Right atrium auricular region (tissue), 2 donors: ENCODE measurements around the gene CPHXL. TPM values are rescaled to one million over a fixed set of nuclear protein-coding genes. Genes with fewer than 3 reads are reported as not detected.

Experiments
- DNase-seq: peaks from one replicate; pipeline ENCODE4 v3.0.0-alpha.2; 2019; ENCODE audit warnings: low spot score
- H3K27ac ChIP-seq, 2 donors: fragments of 200-600 bp; sonication (generic); 1 replicate in 1 of 2; 2 replicates in 1 of 2; pipeline ENCODE4 v1.5.1; 2016 to 2019
- H3K27me3 ChIP-seq, 2 donors: fragments of 200-600 bp; sonication (generic); one replicate each; pipeline versions ENCODE4 v1.5.1 to v1.6.0; 2017 to 2019
- H3K36me3 ChIP-seq: fragments of 200-600 bp; sonication (generic); one replicate; pipeline ENCODE4 v1.5.1; 2016
- H3K4me1 ChIP-seq, 2 donors: fragments of 200-600 bp; sonication (generic); one replicate each; pipeline versions ENCODE4 v1.5.1 to v1.6.0; 2017 to 2019
- H3K4me3 ChIP-seq, 2 donors: fragments of 200-600 bp; sonication (generic); 1 replicate in 1 of 2; 2 replicates in 1 of 2; pipeline ENCODE4 v1.5.1; 2017 to 2019; ENCODE audit warnings: mild to moderate bottlenecking in 1 of 2, moderate library complexity in 1 of 2
- H3K9me3 ChIP-seq, 2 donors: fragments of 200-600 bp; sonication (generic); one replicate each; pipeline ENCODE4 v1.5.1; 2019
- total RNA-seq, 2 donors: library from RNA; depleted of rRNA; stranded (reverse); fragments of >200 nt; gene quantifications; one replicate each; pipeline ENCODE4 v1.1.0, GENCODE V29; 2016
- TF ChIP-seq, protein P1 (sequence below), 2 donors: fragments of 200-600 bp; sonication (generic); IDR thresholded peaks; one replicate each; pipeline ENCODE4 v1.5.1; 2019; ENCODE audit warnings: antibody characterized with exemption in 2 of 2

CPHXL gene
- total RNA-seq, 2 donors from 2014 or later: not detected

DNA sequence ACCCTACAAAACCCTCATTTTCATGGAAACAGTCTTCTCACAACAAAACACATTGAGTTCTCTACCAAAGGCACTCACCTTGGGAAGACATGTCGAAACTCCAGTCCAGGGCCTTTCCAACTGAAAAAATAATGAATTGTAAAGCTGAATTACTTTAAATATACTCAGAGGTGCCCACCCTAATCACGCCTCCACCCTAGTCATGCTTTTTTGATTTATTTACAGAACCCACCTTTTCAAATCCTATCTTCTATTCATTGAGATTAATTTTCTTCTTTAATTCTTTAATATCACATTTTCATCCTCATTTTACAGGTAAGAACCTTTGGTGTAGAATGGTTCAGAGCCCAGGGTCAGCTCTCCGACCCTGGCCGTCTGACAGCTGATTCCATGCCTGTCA is 49.4 kb downstream of the CPHXL start, which contains the start of gene CPHXL2:
Gene CPHXL2, minus strand, starts transcription at position 101 of the 400 bp plus-strand sequence. Its CDS starts 10 bp downstream, at position 91.
- Histone ChIP-seq H3K4me1 (no peaks in the 10 kb centered on the region), H3K9me3 (no peaks in the 10 kb centered on the region), H3K4me3 (no peak within 1 kb of the TSS), H3K27ac (no peak within 1 kb of the TSS), H3K36me3 (no peaks in the 10 kb centered on the region), H3K27me3 (no peaks in the 10 kb centered on the region)
- no peak for DNase-seq
- TF ChIP-seq, protein P1, sequence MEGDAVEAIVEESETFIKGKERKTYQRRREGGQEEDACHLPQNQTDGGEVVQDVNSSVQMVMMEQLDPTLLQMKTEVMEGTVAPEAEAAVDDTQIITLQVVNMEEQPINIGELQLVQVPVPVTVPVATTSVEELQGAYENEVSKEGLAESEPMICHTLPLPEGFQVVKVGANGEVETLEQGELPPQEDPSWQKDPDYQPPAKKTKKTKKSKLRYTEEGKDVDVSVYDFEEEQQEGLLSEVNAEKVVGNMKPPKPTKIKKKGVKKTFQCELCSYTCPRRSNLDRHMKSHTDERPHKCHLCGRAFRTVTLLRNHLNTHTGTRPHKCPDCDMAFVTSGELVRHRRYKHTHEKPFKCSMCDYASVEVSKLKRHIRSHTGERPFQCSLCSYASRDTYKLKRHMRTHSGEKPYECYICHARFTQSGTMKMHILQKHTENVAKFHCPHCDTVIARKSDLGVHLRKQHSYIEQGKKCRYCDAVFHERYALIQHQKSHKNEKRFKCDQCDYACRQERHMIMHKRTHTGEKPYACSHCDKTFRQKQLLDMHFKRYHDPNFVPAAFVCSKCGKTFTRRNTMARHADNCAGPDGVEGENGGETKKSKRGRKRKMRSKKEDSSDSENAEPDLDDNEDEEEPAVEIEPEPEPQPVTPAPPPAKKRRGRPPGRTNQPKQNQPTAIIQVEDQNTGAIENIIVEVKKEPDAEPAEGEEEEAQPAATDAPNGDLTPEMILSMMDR (IDR thresholded peaks at IDR 0.05): no peak

DNA sequence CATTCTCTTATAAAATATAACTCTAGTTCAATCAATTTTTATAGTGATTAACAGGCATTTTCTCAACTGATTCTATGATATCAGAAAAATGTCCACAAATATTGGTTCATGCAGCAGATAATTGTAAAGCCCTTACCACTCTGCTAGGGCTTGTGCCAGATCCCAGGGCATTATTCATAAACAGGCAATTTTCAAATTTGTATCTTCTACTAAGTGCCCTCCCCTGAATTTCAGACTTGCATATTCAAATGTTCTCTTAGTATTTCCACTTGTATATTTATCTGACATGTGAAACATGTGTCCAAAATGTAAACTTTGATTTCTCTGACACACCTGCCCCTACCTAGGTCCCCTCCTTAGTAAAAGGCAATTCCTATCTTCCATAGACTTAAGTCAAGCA is 58.8 kb downstream of the CPHXL start:
- Histone ChIP-seq H3K27ac (no peak overlapping the region), H3K36me3 (no peaks in the 10 kb centered on the region), H3K27me3 (no peaks in the 10 kb centered on the region), H3K4me3 (no peak overlapping the region), H3K9me3 (no peaks in the 10 kb centered on the region), H3K4me1 (no peaks in the 10 kb centered on the region)
- no peak for DNase-seq
- TF ChIP-seq, protein P1 (IDR thresholded peaks at IDR 0.05): no peak

Other genes with a start within 250 kb of the CPHXL start
- gene CHST6, start 231.0 kb downstream of the CPHXL start, total RNA-seq: 1 to 10 TPM; 2.8 to 3.5 TPM
- under 1 TPM in 1 of 2 donors, not detected in 1; 0.16 TPM for gene CHST5, start 190.4 kb downstream of the CPHXL start, total RNA-seq
- 1 to 10 TPM; 4.7 to 5.9 TPM for gene TMEM231, start 170.2 kb downstream of the CPHXL start, total RNA-seq
- gene GABARAPL2, start 160.1 kb downstream of the CPHXL start, total RNA-seq: 100 to 1,000 TPM; 167 to 177 TPM
- 10 to 100 TPM; 20.4 to 23.7 TPM for gene ADAT1, start 103.2 kb downstream of the CPHXL start, total RNA-seq
- 100 to 1,000 TPM in 1 of 2 donors, 10 to 100 TPM in 1; 88.9 to 100 TPM for gene KARS1, start 78.8 kb downstream of the CPHXL start, total RNA-seq
- gene TERF2IP, start 78.7 kb downstream of the CPHXL start, total RNA-seq: 10 to 100 TPM; 77.8 to 81.8 TPM
- not detected for gene CPHXL2, start 49.5 kb downstream of the CPHXL start, total RNA-seq
- gene DUXB, start 25.0 kb downstream of the CPHXL start, total RNA-seq: not detected